Vagina (tissue), 2 donors: ENCODE measurements around the gene DCC.

Experiments
- CTCF ChIP-seq, 3 experiments: fragments of 450-650 bp in 2 of 3; fragments of 200-600 bp in 1 of 3; sonication (generic) in 1 of 3; IDR thresholded peaks; one replicate each; pipeline ENCODE4 v1.5.1; 2017 to 2019; ENCODE audit warnings: antibody characterized with exemption in 3 of 3, mild to moderate bottlenecking in 2 of 3, moderate library complexity in 2 of 3
- POLR2A ChIP-seq, 2 donors: fragments of 450-650 bp; IDR thresholded peaks; one replicate each; pipeline ENCODE4 v1.6.1; 2017; ENCODE audit warnings: antibody characterized with exemption in 2 of 2, mild to moderate bottlenecking in 2 of 2, moderate library complexity in 2 of 2
- POLR2AphosphoS5 ChIP-seq, 2 donors: sonication (generic); formaldehyde crosslinking; IDR thresholded peaks; one replicate each; pipeline ENCODE4 v1.9.0; 2017; ENCODE audit warnings: antibody characterized with exemption in 2 of 2, mild to moderate bottlenecking in 2 of 2, low read depth in 1 of 2; ENCODE audit not compliant: insufficient read depth in 1 of 2

GRCh38 chr18:52323802-52324201 lies 16.2 kb upstream of the DCC start:
- TF ChIP-seq CTCF (IDR thresholded peaks at IDR 0.05) (no peak), POLR2A (IDR thresholded peaks at IDR 0.05) (no peak), POLR2AphosphoS5 (IDR thresholded peaks at IDR 0.05; ENCODE audit: insufficient read depth in 1 of 2, low read depth in 1 of 2) (no peak)
